Muscle of back (tissue), 11 donors: Measurements from ENCODE around the gene SDF2L1. TPM values are rescaled to one million over a fixed set of nuclear protein-coding genes. Genes with fewer than 3 reads are reported as not detected.
"Not testable (repeated sequence)": the region's sequence is repeated elsewhere in the genome, so short reads cannot be mapped to it uniquely, and the experiment has no call there.

ENCODE experiments used
- DNase-seq, 3 donors: peaks; one replicate each; pipeline versions ENCODE4 v3.0.0 to v3.0.0-alpha.2; 2013
- polyA plus RNA-seq, 10 donors: library from polyadenylated mRNA; unstranded; fragments of 120-200 nt; gene quantifications; one replicate each; pipeline ENCODE4 v1.2.1, GENCODE V29; 2013; ENCODE audit not compliant: insufficient read length in 10 of 10

Gene SDF2L1
- polyA plus RNA-seq, 10 donors: 4.9 to 13.8 (median 7.4) TPM

GRCh38 chr22:21634844-21635243, 7.3 kb upstream of the SDF2L1 start:
- no peak for DNase-seq

GRCh38 chr22:21635771-21636510, 6.2 kb upstream of the SDF2L1 start:
- no peak for DNase-seq

GRCh38 chr22:21636629-21637218, 5.4 kb upstream of the SDF2L1 start:
- no peak for DNase-seq

GRCh38 chr22:21637450-21637849, 4.7 kb upstream of the SDF2L1 start:
- DNase-seq: not testable (repeated sequence)

GRCh38 chr22:21639359-21639758, 2.7 kb upstream of the SDF2L1 start:
- no peak for DNase-seq

- DNase-seq: no peak
These were observed 1.3 kb upstream of the SDF2L1 start for GRCh38 chr22:21640810-21641209.

GRCh38 chr22:21641417-21641788, 699 bp upstream of the SDF2L1 start:
- no peak for DNase-seq

GRCh38 chr22:21642584-21643448, 714 bp downstream of the SDF2L1 start:
- peak in 1 of 3 donors; percentile 66 for DNase-seq

GRCh38 chr22:21643533-21644357, 1.6 kb downstream of the SDF2L1 start:
- no peak for DNase-seq

GRCh38 chr22:21645513-21645912, 3.4 kb downstream of the SDF2L1 start:
- not testable (repeated sequence) for DNase-seq

GRCh38 chr22:21646608-21647590, 4.8 kb downstream of the SDF2L1 start:
- peak; percentile 74 to 89 (median 83) for DNase-seq

GRCh38 chr22:21650280-21650679, 8.2 kb downstream of the SDF2L1 start:
- no peak for DNase-seq

GRCh38 chr22:21650823-21651520, 8.9 kb downstream of the SDF2L1 start:
- no peak for DNase-seq

- DNase-seq: no peak
These were observed 9.5 kb downstream of the SDF2L1 start for GRCh38 chr22:21651521-21652009.

- DNase-seq: peak; percentile 88 to 97 (median 91)
These were observed 10.0 kb downstream of the SDF2L1 start for GRCh38 chr22:21652010-21652546.

GRCh38 chr22:21652547-21653545, 10.7 kb downstream of the SDF2L1 start:
- DNase-seq: no peak

GRCh38 chr22:21657020-21657359, 14.9 kb downstream of the SDF2L1 start:
- DNase-seq: peak in 1 of 3 donors; percentile 35
